OCI-LY7 (cell line): Measurements from ENCODE around the gene TRAPPC12. TPM values are rescaled to one million over a fixed set of nuclear protein-coding genes. Genes with fewer than 3 reads are reported as not detected.
A peak's percentile ranks its signal among the peaks of the same experiment; 100 is the strongest.

Experiments
- BruUV-seq: library from RNA; stranded (reverse); fragments of 400-500 nt; replicated peaks from 2 replicates; lab custom pipeline; 2021; lab: Mats Ljungman, UMichigan
- CTCF ChIA-PET: fragments of 300-600 bp; sonication (Branson Sonifier 250); formaldehyde crosslinking; loops from one replicate; lab custom pipeline; 2022; ENCODE audit warnings: antibody characterized with exemption; ENCODE audit not compliant: unreplicated experiment; lab: Charles Lee
- POLR2A ChIA-PET: fragments of 300-600 bp; sonication (Branson Sonifier 250); formaldehyde crosslinking; loops from one replicate; lab custom pipeline; 2022; ENCODE audit warnings: antibody characterized with exemption; lab: Charles Lee
- DNase-seq: peaks from one replicate; pipeline ENCODE4 v3.0.0-alpha.2; 2015; ENCODE audit warnings: low spot score
- H2AFZ ChIP-seq: fragments of 200-600 bp; sonication (generic), shearing (Covaris generic); 2 replicates; pipeline ENCODE4 v1.6.1; 2014; ENCODE audit warnings: mild to moderate bottlenecking, antibody characterized with exemption, low read length, moderate library complexity
- H3K27ac ChIP-seq: fragments of 200-600 bp; sonication (generic); 2 replicates; pipeline ENCODE4 v1.5.1; 2014; ENCODE audit warnings: mixed run types, low read depth, mild to moderate bottlenecking, moderate library complexity, low read length, inconsistent platforms; ENCODE audit not compliant: poor library complexity, severe bottlenecking
- H3K36me3 ChIP-seq: fragments of 200-600 bp; sonication (generic); 2 replicates; pipeline ENCODE4 v1.6.1; 2014; ENCODE audit warnings: mild to moderate bottlenecking, antibody characterized with exemption, low read length, moderate library complexity, mixed read lengths; ENCODE audit not compliant: insufficient read depth
- H3K4me1 ChIP-seq: fragments of 200-600 bp; sonication (generic); 2 replicates; pipeline ENCODE4 v1.5.1; 2014; ENCODE audit warnings: mild to moderate bottlenecking, low read length; ENCODE audit not compliant: insufficient read depth, poor library complexity, severe bottlenecking
- H3K4me2 ChIP-seq: fragments of 200-600 bp; sonication (generic); 2 replicates; pipeline ENCODE4 v1.6.1; 2014; ENCODE audit warnings: mild to moderate bottlenecking, low read length
- H3K4me3 ChIP-seq: fragments of 200-600 bp; sonication (generic); 2 replicates; pipeline ENCODE4 v1.5.1; 2014; ENCODE audit warnings: mild to moderate bottlenecking, low read depth, low read length; ENCODE audit not compliant: poor library complexity, severe bottlenecking
- H3K79me2 ChIP-seq: fragments of 200-600 bp; sonication (generic); 2 replicates; pipeline ENCODE4 v1.6.1; 2016; ENCODE audit warnings: low read depth, mild to moderate bottlenecking, low read length, moderate library complexity, mixed read lengths; ENCODE audit not compliant: insufficient read depth
- H3K9me2 ChIP-seq: fragments of 200-600 bp; sonication (generic); 2 replicates; pipeline ENCODE4 v1.6.1; 2016; ENCODE audit warnings: mild to moderate bottlenecking, low read length, mixed read lengths; ENCODE audit not compliant: insufficient read depth
- H3K9me3 ChIP-seq: fragments of 200-600 bp; sonication (generic); 2 replicates; pipeline ENCODE4 v1.6.1; 2014; ENCODE audit warnings: mild to moderate bottlenecking, mixed run types, low read length, mixed read lengths
- H4K20me1 ChIP-seq: fragments of 200-600 bp; sonication (generic); 2 replicates; pipeline ENCODE4 v1.6.1; 2014; ENCODE audit warnings: mild to moderate bottlenecking, antibody characterized with exemption, low read length, moderate library complexity, mixed read lengths; ENCODE audit not compliant: insufficient read depth
- EZH2phosphoT487 ChIP-seq: fragments of 200-600 bp; sonication (generic); IDR thresholded peaks from 2 replicates; pipeline ENCODE4 v1.6.1; 2018; ENCODE audit warnings: low read depth, borderline replicate concordance, mild to moderate bottlenecking, mixed run types, antibody characterized with exemption, low read length, moderate library complexity, mixed read lengths
- intact Hi-C: fragments of 100-400 bp; cut with micrococcal nuclease; formaldehyde crosslinking; loops from one replicate; pipeline ENCODE4 v1.10.0; 2022; ENCODE audit not compliant: unreplicated experiment
- total RNA-seq, 2 experiments: library from RNA; depleted of rRNA in 1 of 2; stranded (reverse); fragments of >200 nt in 1 of 2; shearing (Covaris generic) in 1 of 2; gene quantifications; 2 replicates each; pipeline ENCODE4 v1.2.3, GENCODE V29; 2014 to 2022
- TF ChIP-seq, protein P1 (sequence below): fragments of 200-600 bp; sonication (generic); conservative IDR thresholded peaks from 2 replicates; pipeline ENCODE4 v1.5.1; 2014; ENCODE audit warnings: mild to moderate bottlenecking, antibody characterized with exemption, low read length, moderate library complexity, mixed read lengths

The TRAPPC12 gene
- total RNA-seq, 2 experiments from 2014 or later = 85.2 to 91.6 TPM

DNA sequence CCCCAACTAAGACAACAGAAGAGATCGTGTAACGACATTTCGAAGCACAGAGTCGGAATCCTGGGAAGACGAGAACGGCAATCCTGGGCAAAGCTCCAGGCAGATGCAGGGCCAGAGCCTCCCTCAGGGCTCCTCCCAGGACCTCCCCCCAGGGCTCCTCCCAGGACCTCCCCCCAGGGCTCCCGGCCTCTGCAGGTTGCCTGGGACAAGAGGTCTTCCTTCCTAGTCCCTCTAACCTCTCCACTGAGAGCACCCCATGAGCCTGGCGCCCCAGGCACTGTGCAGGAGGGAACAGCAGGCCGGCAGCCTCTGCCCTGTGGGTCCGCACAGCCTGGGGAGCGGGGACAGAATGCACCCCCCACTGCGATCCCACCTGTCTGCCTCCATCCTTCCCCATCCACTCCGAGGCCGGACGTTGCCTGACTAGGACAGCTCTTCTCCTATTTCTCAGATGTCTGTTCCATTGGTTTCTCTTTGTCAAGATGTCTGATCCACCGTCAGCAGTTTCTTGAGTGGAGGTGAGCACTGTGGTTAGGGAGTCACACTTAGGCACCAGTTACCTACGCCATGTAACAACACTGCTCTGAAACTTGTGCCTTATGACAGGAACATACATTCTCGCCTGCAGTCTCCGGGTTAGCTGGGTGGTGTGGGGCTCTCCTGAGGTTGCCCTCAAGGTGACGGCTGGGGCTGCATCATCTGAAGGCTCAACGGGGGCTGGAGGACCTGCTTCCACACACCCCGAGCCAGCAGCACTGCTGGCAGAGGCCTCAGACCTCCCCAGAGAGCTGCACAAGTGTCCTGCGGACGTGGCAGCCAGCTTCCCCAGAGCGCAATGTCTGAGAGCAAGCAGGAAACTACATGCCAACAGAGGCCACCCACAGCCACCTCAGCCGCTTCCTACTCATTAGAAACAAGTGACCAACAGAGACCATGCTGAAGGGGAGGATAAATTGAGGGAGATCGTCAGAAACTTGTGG lies 111.0 kb downstream of the TRAPPC12 start:
- BruUV-seq = no TSS peak

DNA sequence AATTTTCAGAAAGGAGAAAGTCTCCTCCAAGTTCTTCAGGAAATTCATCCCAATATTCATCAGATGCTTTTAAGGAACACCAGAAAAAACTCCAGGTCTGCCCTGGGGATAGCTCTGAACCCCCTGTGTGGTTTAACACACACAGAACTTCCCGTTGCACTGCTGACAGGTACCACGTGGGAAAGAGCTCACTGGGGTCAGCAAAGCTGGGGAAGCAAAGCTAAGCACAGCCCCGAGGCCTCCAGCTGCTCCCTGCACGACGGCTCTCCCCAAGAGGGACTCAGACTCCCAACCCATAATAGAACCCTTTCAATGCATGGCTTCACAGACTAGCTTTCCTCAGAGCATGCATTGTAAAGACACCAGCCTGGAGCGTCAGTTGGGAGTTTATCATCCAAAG lies 111.8 kb downstream of the TRAPPC12 start:
- no TSS peak for BruUV-seq
- ChIA-PET POLR2A (interaction anchor here (0.6 kb wide), 1 partner anchor 919 kb away, joined by 4 read pairs; no protein-coding TSS in a partner anchor), CTCF (no interaction called here)
- no peaks in the 10 kb centered on the region for H3K9me2 ChIP-seq
- H3K4me2 ChIP-seq = no peak overlapping the region
- intact Hi-C loops = no loop called here
- H3K79me2 ChIP-seq = no peaks in the 10 kb centered on the region
- H3K27ac ChIP-seq = no peak overlapping the region
- H3K36me3 ChIP-seq = no peaks in the 10 kb centered on the region
- TF ChIP-seq, protein P1, sequence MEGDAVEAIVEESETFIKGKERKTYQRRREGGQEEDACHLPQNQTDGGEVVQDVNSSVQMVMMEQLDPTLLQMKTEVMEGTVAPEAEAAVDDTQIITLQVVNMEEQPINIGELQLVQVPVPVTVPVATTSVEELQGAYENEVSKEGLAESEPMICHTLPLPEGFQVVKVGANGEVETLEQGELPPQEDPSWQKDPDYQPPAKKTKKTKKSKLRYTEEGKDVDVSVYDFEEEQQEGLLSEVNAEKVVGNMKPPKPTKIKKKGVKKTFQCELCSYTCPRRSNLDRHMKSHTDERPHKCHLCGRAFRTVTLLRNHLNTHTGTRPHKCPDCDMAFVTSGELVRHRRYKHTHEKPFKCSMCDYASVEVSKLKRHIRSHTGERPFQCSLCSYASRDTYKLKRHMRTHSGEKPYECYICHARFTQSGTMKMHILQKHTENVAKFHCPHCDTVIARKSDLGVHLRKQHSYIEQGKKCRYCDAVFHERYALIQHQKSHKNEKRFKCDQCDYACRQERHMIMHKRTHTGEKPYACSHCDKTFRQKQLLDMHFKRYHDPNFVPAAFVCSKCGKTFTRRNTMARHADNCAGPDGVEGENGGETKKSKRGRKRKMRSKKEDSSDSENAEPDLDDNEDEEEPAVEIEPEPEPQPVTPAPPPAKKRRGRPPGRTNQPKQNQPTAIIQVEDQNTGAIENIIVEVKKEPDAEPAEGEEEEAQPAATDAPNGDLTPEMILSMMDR = no peak
- TF ChIP-seq EZH2phosphoT487 = no peak
- DNase-seq = peak; percentile 13
- no peak overlapping the region for H3K4me3 ChIP-seq
- H4K20me1 ChIP-seq = no peaks in the 10 kb centered on the region
- peaks cover 4% of the 10 kb centered on the region for H3K4me1 ChIP-seq
- H2AFZ ChIP-seq = no peak overlapping the region
- H3K9me3 ChIP-seq = no peaks in the 10 kb centered on the region

More for the DNA sequence above, 111.0 kb downstream of the TRAPPC12 start:
- Histone ChIP-seq H3K79me2 (no peaks in the 10 kb centered on the region), H3K4me2 (no peak overlapping the region), H4K20me1 (no peaks in the 10 kb centered on the region), H2AFZ (no peak overlapping the region), H3K4me3 (no peak overlapping the region), H3K4me1 (peaks cover 4% of the 10 kb centered on the region), H3K36me3 (no peaks in the 10 kb centered on the region), H3K9me3 (no peaks in the 10 kb centered on the region), H3K9me2 (no peaks in the 10 kb centered on the region), H3K27ac (no peak overlapping the region)
- CTCF ChIA-PET = interaction anchor here (0.6 kb wide), 1 partner anchor 29 kb away, joined by 5 read pairs; the partner anchor contains the start of gene ADI1
- intact Hi-C loops = no loop called here
- no peak for DNase-seq
- TF ChIP-seq, protein P1 = no peak
- TF ChIP-seq EZH2phosphoT487 = no peak
- POLR2A ChIA-PET = no interaction called here
